NCI-H82 treated with DMSO at 0.1 percent for 48 hours (cell line): ENCODE measurements around the gene FMN1.
"Not testable (repeated sequence)": the region's sequence is repeated elsewhere in the genome, so short reads cannot be mapped to it uniquely, and the experiment has no call there.

Experiments used
- DNase-seq: peaks from one replicate; lab custom pipeline; 2025; ENCODE audit not compliant: unreplicated experiment; lab: John Stamatoyannopoulos, UW

The FMN1 gene

GRCh38 chr15:32990071-32990470, 204.4 kb downstream of the FMN1 start:
- DNase-seq: no peak

DNA sequence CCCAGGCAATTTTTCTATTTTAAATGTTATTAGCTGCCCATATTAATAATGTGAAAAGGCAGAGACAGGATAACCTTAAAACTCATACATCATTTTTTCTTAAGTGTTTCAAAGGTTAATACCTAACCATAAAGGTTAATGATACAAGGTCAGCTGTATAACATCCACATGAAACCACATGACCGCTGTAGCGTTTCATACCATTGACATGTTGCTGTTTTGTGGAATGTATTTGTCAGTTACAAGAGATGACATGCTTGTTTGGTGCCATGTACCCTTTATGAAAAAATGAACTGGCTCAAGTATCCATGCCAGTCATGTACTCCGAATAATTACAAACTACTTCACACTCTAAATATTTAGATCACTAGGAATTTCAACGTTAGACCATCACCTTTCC, 207.4 kb downstream of the FMN1 start:
- DNase-seq: no peak

- DNase-seq: no peak
These were observed 208.4 kb downstream of the FMN1 start for GRCh38 chr15:32986147-32986546.

- no peak for DNase-seq
These were observed 210.8 kb downstream of the FMN1 start for GRCh38 chr15:32983679-32984078.

- no peak for DNase-seq
These were observed 212.5 kb downstream of the FMN1 start for GRCh38 chr15:32982001-32982400.

GRCh38 chr15:32981536-32981935, 213.0 kb downstream of the FMN1 start:
- DNase-seq: no peak

DNA sequence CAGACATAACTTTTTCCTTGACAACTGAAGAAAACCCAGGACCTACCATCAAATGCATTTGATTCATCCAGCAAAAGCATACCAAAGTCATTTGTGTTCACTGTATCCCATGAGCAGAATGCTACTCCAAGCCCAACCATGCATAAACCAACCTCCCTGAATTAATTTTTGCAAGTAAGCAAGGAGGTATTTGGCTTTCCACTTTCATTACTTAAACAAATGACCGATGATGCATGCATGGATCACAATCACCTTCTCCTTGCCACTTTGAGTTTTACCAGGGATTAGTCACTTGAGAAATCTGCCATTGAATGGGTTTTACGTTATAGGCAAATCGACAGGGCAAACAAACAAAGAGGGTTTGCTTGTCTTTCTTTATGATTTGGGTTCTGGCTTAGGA, 214.8 kb downstream of the FMN1 start:
- DNase-seq: no peak

GRCh38 chr15:32977506-32977905, 217.0 kb downstream of the FMN1 start:
- no peak for DNase-seq

DNA sequence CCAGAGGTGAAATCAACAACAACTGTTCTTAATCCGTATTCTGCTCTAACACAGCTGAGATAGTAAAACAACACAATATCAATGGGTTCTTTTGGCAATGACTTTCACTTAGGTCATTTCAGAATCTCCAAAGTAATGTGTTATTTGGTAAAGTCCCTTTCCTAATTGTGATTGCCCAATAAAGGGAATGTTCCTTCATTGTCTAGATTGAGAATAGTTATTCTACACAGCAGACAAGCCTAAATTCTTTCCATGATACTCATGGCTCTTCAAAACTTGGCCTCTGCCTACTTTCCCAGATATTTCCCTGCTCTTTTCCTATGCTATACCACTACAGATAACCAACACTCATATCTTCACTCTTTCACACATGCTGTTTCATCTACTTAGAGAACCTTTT, 219.8 kb downstream of the FMN1 start:
- DNase-seq: no peak

DNA sequence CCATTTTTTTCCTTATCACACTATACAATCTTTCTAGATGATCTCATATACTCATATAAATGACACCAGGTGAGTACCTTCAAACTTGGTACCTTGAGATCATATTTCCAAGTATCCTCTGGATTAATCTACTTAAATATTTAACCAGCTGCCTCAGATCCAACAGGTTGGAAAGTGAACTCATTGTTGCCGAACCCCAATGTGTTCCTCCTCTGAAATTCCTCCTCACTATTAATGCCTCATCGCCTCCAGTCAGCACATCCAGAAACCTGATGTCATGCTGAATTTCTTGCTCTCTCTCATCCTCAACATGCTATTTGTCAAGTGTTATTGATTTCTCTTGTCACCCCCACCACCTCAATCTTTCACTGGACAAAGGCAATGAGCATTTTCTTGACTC, 221.8 kb downstream of the FMN1 start:
- no peak for DNase-seq

DNA sequence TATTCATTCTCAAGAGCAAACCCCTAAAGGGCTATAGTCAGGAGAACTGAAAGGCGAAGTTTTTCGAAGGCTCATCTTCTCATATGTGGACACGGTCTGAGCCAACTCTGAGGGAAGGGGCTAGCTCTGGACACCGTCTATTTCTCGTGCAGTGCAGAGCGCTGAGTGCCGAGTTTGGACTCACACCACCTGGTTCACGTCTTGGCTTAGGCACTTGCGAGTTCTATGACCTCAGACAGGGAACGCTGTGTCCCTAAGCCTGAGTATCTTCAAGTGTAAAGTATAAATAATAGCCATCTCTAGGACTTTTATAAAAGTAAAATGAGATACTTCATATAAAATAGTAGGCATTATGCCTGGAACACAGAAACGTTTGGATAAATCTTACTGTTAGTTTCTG, 223.7 kb downstream of the FMN1 start:
- no peak for DNase-seq

GRCh38 chr15:32967521-32967920, 227.0 kb downstream of the FMN1 start:
- DNase-seq: no peak

DNA sequence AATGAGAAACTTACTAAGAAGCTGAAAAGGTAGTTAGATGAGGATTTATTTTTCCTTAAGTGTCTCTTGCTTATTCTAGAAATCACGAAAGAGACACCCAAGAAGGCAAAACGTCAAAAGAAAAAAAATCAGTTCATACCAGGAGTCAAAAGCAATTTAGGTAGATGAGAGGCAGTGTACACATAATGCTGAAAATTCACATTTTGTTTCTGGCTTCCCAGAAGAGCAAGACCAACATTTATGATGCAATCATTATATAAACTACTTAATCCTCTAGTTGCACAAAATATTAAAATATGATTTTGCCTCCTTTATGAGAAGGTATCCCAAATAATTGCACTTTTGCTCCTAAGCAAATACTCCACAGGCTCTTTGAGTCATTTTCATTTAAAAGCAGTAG, 228.0 kb downstream of the FMN1 start:
- no peak for DNase-seq

GRCh38 chr15:32965897-32966296, 228.6 kb downstream of the FMN1 start:
- DNase-seq: no peak

DNA sequence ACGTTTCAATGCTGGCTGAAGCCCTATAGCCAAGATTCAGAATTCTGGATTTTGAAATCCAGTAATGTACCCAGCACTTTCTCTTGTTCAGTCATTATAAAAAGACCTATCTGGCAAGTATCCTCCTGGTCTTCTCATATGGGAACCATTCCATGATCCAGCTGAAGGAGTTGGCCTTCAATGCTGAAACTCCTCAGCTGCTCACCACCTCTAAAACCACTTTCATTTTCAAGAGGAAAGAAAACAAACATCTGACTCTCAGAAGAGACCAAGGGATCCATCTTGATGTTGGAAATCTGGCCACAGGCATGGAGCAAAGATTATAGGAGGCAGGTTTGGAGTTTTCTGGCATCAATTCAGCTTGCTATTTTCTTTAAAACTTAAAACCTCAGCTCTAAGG, 235.4 kb downstream of the FMN1 start:
- DNase-seq: no peak

DNA sequence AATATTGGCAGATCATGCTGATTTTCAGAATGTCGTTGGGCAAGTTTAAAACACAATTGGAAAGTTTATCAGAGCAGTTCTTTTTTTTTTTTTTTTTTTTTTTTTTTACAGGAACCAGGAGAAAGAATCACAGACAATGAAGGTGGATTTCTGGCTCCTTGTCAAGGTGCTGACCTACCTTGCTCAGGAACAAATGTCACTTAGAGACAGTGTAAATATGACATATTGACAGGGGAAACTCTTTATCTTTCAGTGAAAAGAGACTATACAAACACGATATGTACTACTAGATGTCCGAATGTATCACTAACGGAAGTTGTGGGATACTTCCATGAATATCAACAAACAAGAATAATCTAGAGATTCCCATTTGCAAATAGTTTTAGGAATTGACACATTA, 237.3 kb downstream of the FMN1 start:
- DNase-seq: no peak

- no peak for DNase-seq
These were observed 237.8 kb downstream of the FMN1 start for GRCh38 chr15:32956711-32957110.

GRCh38 chr15:32956006-32956405, 238.5 kb downstream of the FMN1 start:
- DNase-seq: no peak

- no peak for DNase-seq
These were observed 241.0 kb downstream of the FMN1 start for GRCh38 chr15:32953533-32953910.

- no peak for DNase-seq
These were observed 241.5 kb downstream of the FMN1 start for GRCh38 chr15:32952901-32953532.

DNA sequence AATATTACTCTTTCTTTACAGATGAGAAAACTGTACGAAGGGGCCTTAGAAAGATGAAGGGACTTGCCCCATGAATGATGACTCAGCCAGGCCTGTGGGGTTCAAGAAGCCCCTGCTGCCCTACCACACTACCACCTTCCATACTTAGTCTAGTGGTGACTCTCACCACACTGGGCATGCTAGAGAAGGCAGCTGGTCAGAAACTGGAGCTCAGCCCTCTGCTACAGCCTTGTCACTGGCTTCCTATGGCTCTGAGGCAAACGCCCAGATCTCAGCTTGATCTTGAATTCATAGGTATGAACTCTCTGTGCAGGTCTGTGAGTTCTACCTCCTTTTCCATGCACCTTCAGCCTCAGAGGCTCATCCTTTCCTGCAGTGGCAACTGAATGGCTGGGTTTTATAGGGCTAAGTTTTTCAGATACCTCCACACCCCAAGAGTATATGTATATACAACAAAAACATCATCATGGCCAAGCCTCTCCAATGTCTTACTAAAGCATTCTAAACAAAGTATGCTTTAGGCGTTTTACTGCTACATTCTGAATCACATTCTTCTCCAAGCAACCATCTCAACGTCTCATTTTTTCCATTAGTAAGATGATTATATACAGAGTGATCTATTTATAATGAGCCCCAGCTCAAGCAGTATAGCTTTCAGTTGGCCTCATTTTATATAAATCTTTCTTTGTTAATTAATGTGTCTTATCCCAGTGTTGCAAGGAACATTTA, 242.6 kb downstream of the FMN1 start:
- DNase-seq: no peak

GRCh38 chr15:32950051-32950450, 244.5 kb downstream of the FMN1 start:
- DNase-seq: not testable (repeated sequence)

DNA sequence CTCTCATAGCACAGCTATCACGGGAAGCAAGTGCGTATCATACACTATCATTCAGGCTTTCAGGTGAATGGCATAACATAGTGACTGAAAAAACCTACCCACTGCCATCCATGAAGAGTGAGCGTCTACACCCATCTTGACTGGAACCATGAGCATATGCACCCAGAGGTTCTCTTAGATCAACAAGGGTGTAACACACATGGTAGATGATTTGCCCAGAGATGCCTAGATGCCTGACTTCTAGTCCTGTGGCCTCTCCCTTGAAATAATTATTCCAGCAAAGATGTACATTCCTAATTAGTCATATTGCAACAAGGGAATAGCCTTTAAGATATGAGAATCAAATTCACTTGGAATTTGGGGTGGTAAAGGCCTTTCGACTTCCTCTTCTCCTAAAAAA, 248.3 kb downstream of the FMN1 start:
- DNase-seq: no peak
